Ectodermal cell (in vitro differentiated cells): ENCODE measurements around the gene FYN.

Source experiments
- H3K27ac ChIP-seq: 2 replicates; pipeline ENCODE4 v1.7.0; 2013; ENCODE audit warnings: mild to moderate bottlenecking, low read depth, low read length; ENCODE audit not compliant: insufficient read depth, poor library complexity, severe bottlenecking
- H3K27me3 ChIP-seq: 2 replicates; pipeline ENCODE4 v1.7.0; 2013; ENCODE audit warnings: mild to moderate bottlenecking, low read length; ENCODE audit not compliant: insufficient read depth, control insufficient read depth, poor library complexity, severe bottlenecking
- H3K36me3 ChIP-seq: one replicate; pipeline ENCODE4 v1.7.0; 2013; ENCODE audit warnings: low read length; ENCODE audit not compliant: control insufficient read depth, insufficient read depth
- H3K4me1 ChIP-seq: one replicate; pipeline ENCODE4 v1.7.0; 2013; ENCODE audit warnings: low read length; ENCODE audit not compliant: control insufficient read depth, insufficient read depth
- H3K4me3 ChIP-seq: 2 replicates; pipeline ENCODE4 v1.7.0; 2013; ENCODE audit warnings: low read depth, low read length, control low read depth; ENCODE audit not compliant: insufficient read depth
- H3K9me3 ChIP-seq: 2 replicates; pipeline ENCODE4 v1.7.0; 2013; ENCODE audit warnings: mild to moderate bottlenecking, low read length, moderate library complexity; ENCODE audit not compliant: control insufficient read depth
- WGBS, 2 experiments: methylation state at CpG; one replicate each; pipeline ENCODE4 v1.1.7; 2013; ENCODE audit warnings: missing lambda C conversion rate in 2 of 2; 5-methylcytosine and 5-hydroxymethylcytosine counted together

The FYN gene

DNA sequence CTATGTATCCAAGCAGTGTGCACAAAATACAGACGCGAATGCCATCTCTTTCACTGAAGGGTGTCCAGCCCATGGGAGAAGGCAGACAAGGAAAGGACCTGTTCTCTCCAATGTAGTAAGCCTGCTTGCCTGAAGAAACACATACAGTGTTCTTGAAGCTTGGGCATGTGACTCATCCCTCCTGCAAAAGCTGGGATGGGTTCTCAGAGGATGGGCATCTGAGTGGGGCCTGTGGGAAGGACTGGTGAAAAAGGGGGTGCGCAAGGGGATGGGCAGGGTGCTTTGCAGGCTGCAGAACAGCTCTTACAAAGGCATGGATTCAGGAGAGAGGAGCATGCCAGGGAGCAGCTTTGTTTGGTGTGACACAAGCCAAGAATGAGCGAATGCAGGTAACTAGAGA is 128.1 kb downstream of the FYN start:
- 87 to 91% methylated on average over 4 of the region's 4 CpGs for WGBS, 2 experiments
- H3K36me3 ChIP-seq, result peaks cover 4% of the 10 kb centered on the region
- H3K9me3 ChIP-seq, result no peaks in the 10 kb centered on the region
- no peak overlapping the region for H3K4me3 ChIP-seq
- H3K4me1 ChIP-seq, result peaks cover 32% of the 10 kb centered on the region
- no peak overlapping the region for H3K27ac ChIP-seq
- H3K27me3 ChIP-seq, result no peaks in the 10 kb centered on the region

DNA sequence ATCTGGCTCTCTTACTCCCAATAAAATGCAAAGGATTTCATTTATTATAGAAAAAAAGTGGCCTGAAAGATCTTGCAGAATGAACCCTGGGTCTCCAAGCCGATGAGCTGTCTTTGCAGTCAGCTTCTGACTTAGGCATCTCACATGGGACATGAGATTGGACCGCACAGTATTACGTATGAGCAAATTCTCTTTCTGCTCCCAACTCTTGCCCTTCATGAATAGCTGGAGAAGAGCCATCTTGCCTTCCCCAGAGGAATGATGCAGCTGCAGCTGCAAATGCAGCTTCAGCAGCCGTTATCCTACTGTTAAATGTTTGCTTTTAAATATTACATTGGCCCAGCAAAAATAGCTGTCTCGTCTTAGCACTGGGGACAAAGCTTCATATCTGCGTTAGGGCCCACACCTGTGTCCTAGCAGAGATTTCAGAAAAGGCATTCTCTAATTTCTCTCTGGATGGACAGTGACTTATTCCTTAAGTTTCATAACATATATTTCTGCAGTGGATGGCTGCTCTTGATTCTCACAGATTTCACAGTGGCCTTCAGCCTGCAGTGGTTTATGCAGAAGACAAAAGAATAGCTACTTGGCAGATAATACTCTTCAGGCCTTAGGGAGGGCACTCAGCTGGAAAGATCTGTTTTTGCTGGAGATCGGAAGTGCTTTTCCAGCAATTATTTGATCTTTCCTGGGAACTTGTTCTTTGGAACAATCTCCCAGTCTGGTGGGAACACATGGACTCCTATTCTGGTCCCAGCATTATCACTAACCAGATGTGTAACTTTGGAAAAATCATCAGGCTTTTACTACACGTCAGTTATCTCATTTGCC is 129.2 kb downstream of the FYN start:
- no peaks in the 10 kb centered on the region for H3K9me3 ChIP-seq
- H3K36me3 ChIP-seq, result peaks cover 4% of the 10 kb centered on the region
- H3K4me3 ChIP-seq, result no peak overlapping the region
- peaks cover 32% of the 10 kb centered on the region for H3K4me1 ChIP-seq
- H3K27me3 ChIP-seq, result no peaks in the 10 kb centered on the region
- no peak overlapping the region for H3K27ac ChIP-seq
- 94 to 95% methylated on average over 8 of the region's 8 CpGs for WGBS, 2 experiments

DNA sequence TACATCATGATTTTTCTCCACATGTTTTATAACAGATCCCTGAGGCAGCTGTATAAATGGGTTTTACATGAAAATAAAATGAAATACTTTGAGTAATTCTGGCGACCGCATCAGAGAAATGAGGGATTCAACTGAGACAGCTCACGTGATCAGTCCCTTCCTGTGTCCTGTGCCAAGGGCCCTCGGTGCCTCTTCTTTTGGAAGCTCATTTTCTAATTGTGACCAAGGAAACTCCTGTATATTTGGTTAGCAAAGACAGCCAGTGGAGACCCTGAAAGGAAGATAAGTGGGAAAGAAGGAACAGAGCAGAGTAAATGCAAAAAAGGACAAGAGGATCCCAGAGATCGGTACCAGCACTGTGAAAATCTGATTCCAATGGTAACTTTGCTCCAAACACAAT is 129.9 kb downstream of the FYN start:
- 93 to 97% methylated on average over 5 of the region's 5 CpGs for WGBS, 2 experiments
- peaks cover 4% of the 10 kb centered on the region for H3K36me3 ChIP-seq
- H3K9me3 ChIP-seq, result no peaks in the 10 kb centered on the region
- no peaks in the 10 kb centered on the region for H3K27me3 ChIP-seq
- no peak overlapping the region for H3K27ac ChIP-seq
- H3K4me1 ChIP-seq, result peaks cover 30% of the 10 kb centered on the region
- no peak overlapping the region for H3K4me3 ChIP-seq

DNA sequence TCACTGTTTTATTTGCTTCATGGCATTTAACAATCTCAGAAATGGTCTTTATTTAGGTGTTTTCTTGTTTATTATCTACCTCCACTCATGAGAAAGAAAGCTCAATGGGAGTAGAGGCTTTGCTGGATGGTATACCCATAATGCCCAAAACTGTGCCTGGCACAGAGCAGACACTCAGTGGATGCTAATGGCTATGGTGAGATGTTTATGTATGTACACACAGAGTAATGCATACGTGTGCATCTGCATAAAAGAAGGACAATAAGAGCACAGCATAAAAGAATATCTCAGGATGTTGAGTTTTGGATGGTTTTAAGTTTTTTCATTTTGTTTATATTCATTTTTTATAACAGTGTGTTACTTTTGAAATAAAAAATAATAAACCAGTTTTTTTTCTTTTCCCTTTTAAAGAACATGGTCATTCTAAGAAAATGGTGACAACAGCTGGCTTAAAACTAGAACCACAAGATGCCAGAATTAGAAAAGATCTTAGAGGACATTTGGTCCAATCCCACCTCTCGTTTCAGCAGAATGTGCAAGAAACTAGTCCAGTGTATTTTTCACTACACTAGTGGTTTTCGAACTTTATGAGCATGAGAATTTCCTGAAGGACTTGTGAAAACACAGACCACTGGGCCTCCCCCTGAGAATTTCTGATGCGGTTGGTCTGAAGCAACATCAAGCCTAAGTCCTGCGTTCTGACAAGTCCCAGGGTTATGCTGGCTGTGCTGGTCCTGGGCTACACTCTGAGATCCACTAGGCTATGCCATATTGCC is 131.9 kb downstream of the FYN start:
- Histone ChIP-seq H3K4me3 (no peak overlapping the region), H3K9me3 (no peaks in the 10 kb centered on the region), H3K27me3 (no peaks in the 10 kb centered on the region), H3K27ac (no peak overlapping the region), H3K36me3 (peaks cover 4% of the 10 kb centered on the region), H3K4me1 (peaks cover 17% of the 10 kb centered on the region)
- WGBS, 2 experiments, result 97 to 98% methylated on average over 5 of the region's 5 CpGs

DNA sequence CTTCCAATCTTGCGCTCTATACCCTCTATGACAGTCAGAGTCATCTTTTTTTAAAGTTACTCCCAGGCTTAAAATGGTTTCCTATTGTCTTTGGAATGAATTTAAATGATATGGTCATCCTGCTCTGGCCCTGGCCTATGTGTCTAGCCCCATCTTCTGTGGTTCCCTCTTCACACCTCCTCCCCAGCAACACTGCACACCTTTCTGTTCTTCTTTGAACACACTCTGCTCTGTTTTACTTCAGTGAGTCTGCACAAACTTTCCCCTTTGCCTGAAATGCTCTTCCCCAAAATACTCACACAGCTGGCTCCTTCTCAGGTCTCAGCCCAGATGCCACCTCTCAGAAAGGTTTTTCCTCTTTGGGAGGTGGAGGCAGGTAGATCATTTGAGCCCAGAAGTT is 132.7 kb downstream of the FYN start:
- no peak overlapping the region for H3K4me3 ChIP-seq
- peaks cover 4% of the 10 kb centered on the region for H3K36me3 ChIP-seq
- no peak overlapping the region for H3K27ac ChIP-seq
- H3K9me3 ChIP-seq, result no peaks in the 10 kb centered on the region
- no peaks in the 10 kb centered on the region for H3K27me3 ChIP-seq
- 100% methylated on average over 1 of the region's 1 CpG; no CpG with 5 or more reads in 1 of the 2 experiments for WGBS, 2 experiments
- peaks cover 15% of the 10 kb centered on the region for H3K4me1 ChIP-seq

DNA sequence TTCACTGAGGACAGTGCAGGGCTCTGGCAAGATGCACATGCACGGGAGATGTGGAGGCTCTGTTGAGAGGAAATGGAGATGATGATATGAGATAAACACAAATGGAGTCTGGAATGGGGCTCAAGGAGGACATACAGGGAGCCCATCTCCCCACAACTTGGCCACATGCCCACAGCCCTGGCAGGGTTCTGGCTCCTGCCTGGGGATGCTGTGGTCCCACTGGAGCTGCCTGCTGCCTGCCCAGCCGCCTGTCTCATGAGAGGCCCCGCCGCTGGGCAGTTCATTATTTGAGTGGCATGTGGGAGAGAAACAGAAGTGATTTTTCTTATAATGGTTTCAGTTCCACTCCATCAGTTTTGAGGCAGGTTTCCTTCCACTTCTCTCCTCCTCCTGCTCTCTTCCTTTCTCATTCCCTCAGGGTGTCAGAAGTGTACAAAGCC is 134.0 kb downstream of the FYN start:
- H3K4me3 ChIP-seq, result no peak overlapping the region
- peaks cover 4% of the 10 kb centered on the region for H3K36me3 ChIP-seq
- no peak overlapping the region for H3K27ac ChIP-seq

DNA sequence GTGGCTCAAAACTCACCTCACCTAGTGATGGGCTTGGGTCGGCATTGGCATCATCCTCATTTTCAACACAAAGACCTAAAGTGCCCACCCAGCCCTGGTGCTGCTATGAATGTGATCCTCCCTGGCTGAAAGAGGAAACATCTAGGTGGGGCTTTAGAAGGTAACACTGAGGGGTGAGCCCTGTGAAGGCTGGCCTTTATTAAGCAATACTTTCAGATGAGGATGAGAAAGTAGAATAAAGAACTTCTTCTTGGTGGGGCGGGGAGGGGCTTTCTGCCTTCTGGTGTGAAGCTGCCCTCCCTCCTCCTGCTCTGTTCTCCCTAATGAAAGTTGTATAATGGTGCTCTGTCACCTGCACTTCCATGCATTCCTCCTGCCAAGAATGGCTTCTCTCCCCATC is 134.6 kb downstream of the FYN start:
- Histone ChIP-seq H3K27ac (no peak overlapping the region), H3K4me1 (peaks cover 9% of the 10 kb centered on the region), H3K4me3 (no peak overlapping the region), H3K9me3 (no peaks in the 10 kb centered on the region), H3K36me3 (peaks cover 10% of the 10 kb centered on the region), H3K27me3 (no peaks in the 10 kb centered on the region)
- 96% methylated on average over 2 of the region's 2 CpGs for WGBS, 2 experiments

More for the DNA sequence above, 134.0 kb downstream of the FYN start:
- peaks cover 14% of the 10 kb centered on the region for H3K4me1 ChIP-seq
- no peaks in the 10 kb centered on the region for H3K27me3 ChIP-seq
- H3K9me3 ChIP-seq, result no peaks in the 10 kb centered on the region
- 92 to 99% methylated on average over 4 of the region's 4 CpGs for WGBS, 2 experiments

DNA sequence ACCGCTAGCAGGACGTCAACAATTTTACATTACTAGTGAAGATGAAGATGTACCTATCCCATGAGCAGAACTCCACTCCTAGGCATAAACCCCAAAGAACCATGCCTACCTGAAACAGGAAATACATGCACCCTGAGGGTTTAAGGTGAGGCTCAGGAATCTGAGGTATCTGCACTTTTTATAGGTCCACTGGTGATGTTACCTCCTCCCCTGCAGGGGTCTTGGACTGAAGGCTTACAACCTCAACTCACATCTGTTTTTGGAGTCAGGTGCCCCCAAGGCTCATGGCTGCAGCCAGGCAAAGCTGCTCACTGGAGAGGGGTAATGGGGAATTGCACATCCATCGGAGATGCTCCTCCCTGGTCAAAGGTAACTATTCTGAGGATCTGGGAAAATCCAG is 135.1 kb downstream of the FYN start:
- Histone ChIP-seq H3K9me3 (no peaks in the 10 kb centered on the region), H3K4me1 (peaks cover 9% of the 10 kb centered on the region), H3K27ac (no peak overlapping the region), H3K27me3 (no peaks in the 10 kb centered on the region), H3K4me3 (no peak overlapping the region), H3K36me3 (peaks cover 12% of the 10 kb centered on the region)
- WGBS, 2 experiments, result 90 to 96% methylated on average over 1 to 3 of the region's 3 CpGs

DNA sequence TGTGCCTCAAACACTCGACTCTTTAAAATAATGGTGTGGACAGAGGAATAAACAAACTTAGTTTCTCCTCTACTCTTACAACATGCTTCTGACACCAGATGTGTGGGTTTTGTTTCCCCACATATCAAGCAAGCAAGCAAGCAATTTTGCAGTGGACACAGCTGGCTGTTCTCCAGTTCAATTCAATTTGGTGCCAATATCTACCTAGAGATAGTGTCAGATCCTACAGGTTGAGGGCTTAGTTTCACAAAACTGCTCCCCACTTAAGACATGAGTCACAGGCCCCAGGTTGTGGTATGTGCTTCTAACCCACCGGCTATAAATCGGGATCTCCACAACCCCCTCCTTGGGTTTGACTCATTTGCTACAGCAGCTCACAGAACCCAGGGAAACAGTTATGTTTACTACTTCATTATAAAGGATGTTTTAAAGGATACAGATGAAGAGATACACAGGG is 136.2 kb downstream of the FYN start:
- 96 to 98% methylated on average over 3 of the region's 3 CpGs for WGBS, 2 experiments
- Histone ChIP-seq H3K27ac (no peak overlapping the region), H3K36me3 (peaks cover 20% of the 10 kb centered on the region)

DNA sequence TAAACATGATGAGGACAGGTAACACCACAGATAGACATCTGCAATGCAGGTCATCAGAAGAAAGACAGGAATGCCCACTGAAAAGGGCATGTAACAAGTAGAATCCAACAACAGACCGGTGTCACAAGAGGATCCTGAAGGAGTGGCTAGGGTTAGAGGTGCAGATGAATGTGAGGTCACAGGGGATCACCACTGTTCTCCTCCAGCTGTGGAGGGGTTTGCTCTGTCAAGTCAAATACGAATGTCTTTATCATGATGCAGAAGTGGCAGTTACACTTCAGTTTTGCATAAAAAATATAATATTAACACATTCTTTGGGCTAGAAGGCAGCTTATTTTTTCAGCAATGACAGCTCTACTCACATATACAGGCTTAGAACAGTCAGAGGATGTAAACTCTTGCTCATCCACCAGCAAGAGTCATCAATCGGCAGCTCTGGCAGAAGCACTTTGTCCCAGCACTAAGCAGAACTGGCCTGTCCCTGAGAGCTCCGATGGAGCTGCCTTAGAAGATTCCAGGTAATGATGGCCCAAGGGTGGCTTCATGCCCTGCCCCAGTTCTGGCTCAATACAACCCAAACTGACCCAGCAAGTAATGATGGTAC is 137.1 kb downstream of the FYN start:
- H3K9me3 ChIP-seq, result peaks cover 3% of the 10 kb centered on the region
- H3K36me3 ChIP-seq, result peaks cover 20% of the 10 kb centered on the region
- no peaks in the 10 kb centered on the region for H3K27me3 ChIP-seq
- H3K4me3 ChIP-seq, result no peak overlapping the region
- no peak overlapping the region for H3K27ac ChIP-seq
- 93 to 94% methylated on average over 3 to 4 of the region's 4 CpGs for WGBS, 2 experiments
- peaks cover 14% of the 10 kb centered on the region for H3K4me1 ChIP-seq

More for the DNA sequence above, 136.2 kb downstream of the FYN start:
- H3K27me3 ChIP-seq, result no peaks in the 10 kb centered on the region
- peaks cover 9% of the 10 kb centered on the region for H3K4me1 ChIP-seq
- H3K9me3 ChIP-seq, result peaks cover 3% of the 10 kb centered on the region
- H3K4me3 ChIP-seq, result no peak overlapping the region
